Ascending aorta (tissue), 2 donors: ENCODE data around the gene AGPAT4. TPM values are rescaled to one million over a fixed set of nuclear protein-coding genes. Genes with fewer than 3 reads are reported as not detected.
A peak's percentile ranks its signal among the peaks of the same experiment; 100 is the strongest.
"Not testable (repeated sequence)": the region's sequence is repeated elsewhere in the genome, so short reads cannot be mapped to it uniquely, and the experiment has no call there.

ENCODE experiments used
- DNase-seq, 2 donors: peaks; one replicate each; pipeline ENCODE4 v3.0.0-alpha.2; 2019; ENCODE audit warnings: low spot score in 2 of 2
- H3K27ac ChIP-seq, 2 donors: fragments of 200-600 bp; sonication (generic); one replicate each; pipeline ENCODE4 v1.5.1; 2016 to 2017; ENCODE audit warnings: mild to moderate bottlenecking in 1 of 2
- H3K27me3 ChIP-seq: fragments of 200-600 bp; sonication (generic); one replicate; pipeline ENCODE4 v1.5.1; 2017
- H3K36me3 ChIP-seq, 2 donors: fragments of 200-600 bp; sonication (generic); one replicate each; pipeline ENCODE4 v1.5.1; 2016
- H3K4me1 ChIP-seq, 2 donors: fragments of 200-600 bp; sonication (generic); one replicate each; pipeline ENCODE4 v1.5.1; 2016 to 2017; ENCODE audit warnings: mild to moderate bottlenecking in 1 of 2
- H3K4me3 ChIP-seq, 2 donors: fragments of 200-600 bp; sonication (generic); one replicate each; pipeline ENCODE4 v1.5.1; 2016 to 2017; ENCODE audit warnings: mild to moderate bottlenecking in 1 of 2
- H3K9me3 ChIP-seq, 2 donors: fragments of 200-600 bp; sonication (generic); one replicate each; pipeline ENCODE4 v1.5.1; 2016
- CTCF ChIP-seq, 3 experiments: fragments of 200-600 bp in 2 of 3; fragments of 450-650 bp in 1 of 3; sonication (generic) in 2 of 3; IDR thresholded peaks; one replicate each; pipeline ENCODE4 v1.5.1; 2016 to 2019; ENCODE audit warnings: antibody characterized with exemption in 3 of 3, mild to moderate bottlenecking in 1 of 3, moderate library complexity in 1 of 3
- intact Hi-C: fragments of 100-400 bp; cut with DNase I; formaldehyde crosslinking; loops from one replicate; pipeline ENCODE4 v1.15.1; 2023
- total RNA-seq: library from RNA; depleted of rRNA; stranded (reverse); fragments of >200 nt; gene quantifications from one replicate; pipeline ENCODE4 v1.1.0, GENCODE V29; 2016

AGPAT4 gene
- total RNA-seq = 6.8 TPM

GRCh38 chr6:161273752-161274487 is at the start of gene AGPAT4:
AGPAT4 (minus strand) TSS chr6:161274061; CDS start chr6:161232213, 41,848 bp downstream.
- Histone ChIP-seq H3K4me3 (peak within 1 kb of the TSS; percentile 74 to 79), H3K9me3 (no peaks in the 10 kb centered on the region), H3K27me3 (no peaks in the 10 kb centered on the region), H3K36me3 (no peaks in the 10 kb centered on the region), H3K4me1 (peaks cover 0 to 4% of the 10 kb centered on the region in 2 donors), H3K27ac (peak within 1 kb of the TSS; percentile 56 to 71)
- DNase-seq = peak; percentile 44 to 90
- TF ChIP-seq CTCF (IDR thresholded peaks at IDR 0.05) = no peak
- intact Hi-C loops = loop anchor here (1.0 to 10.0 kb wide), 4 partner anchors 17 to 1453 kb away; partner anchors contain the start of genes MAP3K4, PACRG and PRKN

GRCh38 chr6:161319231-161319630 is 45.4 kb upstream of the AGPAT4 start:
- H3K27me3 ChIP-seq = no peaks in the 10 kb centered on the region
- intact Hi-C loops = no loop called here
- H3K4me1 ChIP-seq = no peaks in the 10 kb centered on the region
- H3K27ac ChIP-seq = no peak overlapping the region
- no peaks in the 10 kb centered on the region for H3K36me3 ChIP-seq
- no peak for TF ChIP-seq CTCF (IDR thresholded peaks at IDR 0.05)
- H3K4me3 ChIP-seq = no peak overlapping the region
- DNase-seq = no peak
- H3K9me3 ChIP-seq = no peaks in the 10 kb centered on the region

GRCh38 chr6:161318456-161318855 is 44.6 kb upstream of the AGPAT4 start:
- Histone ChIP-seq H3K9me3 (no peaks in the 10 kb centered on the region), H3K4me1 (no peaks in the 10 kb centered on the region), H3K27ac (no peak overlapping the region), H3K4me3 (no peak overlapping the region), H3K27me3 (no peaks in the 10 kb centered on the region), H3K36me3 (no peaks in the 10 kb centered on the region)
- DNase-seq = no peak
- intact Hi-C loops = no loop called here
- no peak for TF ChIP-seq CTCF (IDR thresholded peaks at IDR 0.05)

GRCh38 chr6:161316531-161316930 is 42.7 kb upstream of the AGPAT4 start:
- no peak for DNase-seq
- Histone ChIP-seq H3K4me3 (no peak overlapping the region), H3K4me1 (no peaks in the 10 kb centered on the region), H3K9me3 (no peaks in the 10 kb centered on the region), H3K27me3 (no peaks in the 10 kb centered on the region), H3K36me3 (no peaks in the 10 kb centered on the region), H3K27ac (no peak overlapping the region)
- TF ChIP-seq CTCF (IDR thresholded peaks at IDR 0.05) = no peak
- intact Hi-C loops = no loop called here

GRCh38 chr6:161315246-161315917 is 41.5 kb upstream of the AGPAT4 start:
- DNase-seq, H3K27me3 ChIP-seq, H3K36me3 ChIP-seq, H3K4me3 ChIP-seq, H3K4me1 ChIP-seq, H3K27ac ChIP-seq, H3K9me3 ChIP-seq, intact Hi-C loops: not testable (repeated sequence)

GRCh38 chr6:161314541-161315245 is 40.8 kb upstream of the AGPAT4 start:
- H3K9me3 ChIP-seq, H3K36me3 ChIP-seq, H3K4me1 ChIP-seq, DNase-seq, H3K27me3 ChIP-seq, H3K4me3 ChIP-seq, H3K27ac ChIP-seq, intact Hi-C loops: not testable (repeated sequence)
